GM18870 (cell line): ENCODE measurements around the gene OTOP3.
A peak's percentile ranks its signal among the peaks of the same experiment; 100 is the strongest.

ENCODE experiments used
- ATAC-seq: cut with Tn5 transposase; IDR thresholded peaks from one replicate; pipeline ENCODE4 v1.9.1; 2021; ENCODE audit warnings: moderate library complexity; ENCODE audit not compliant: unreplicated experiment

Gene OTOP3

GRCh38 chr17:74937064-74938051, 1.7 kb downstream of the OTOP3 start:
- no peak for ATAC-seq

GRCh38 chr17:74938194-74938950, 2.7 kb downstream of the OTOP3 start:
- no peak for ATAC-seq

GRCh38 chr17:74939534-74939933, 3.8 kb downstream of the OTOP3 start:
- no peak for ATAC-seq

- ATAC-seq, result no peak
Measured at GRCh38 chr17:74941128-74941725, 5.5 kb downstream of the OTOP3 start.

GRCh38 chr17:74943808-74944522, 8.3 kb downstream of the OTOP3 start:
- ATAC-seq, result no peak

- ATAC-seq, result peak; percentile 53
Measured at GRCh38 chr17:74945543-74945942, 9.8 kb downstream of the OTOP3 start.

- no peak for ATAC-seq
Measured at GRCh38 chr17:74946641-74947040, 10.9 kb downstream of the OTOP3 start.

- no peak for ATAC-seq
Measured at GRCh38 chr17:74947041-74947754, 11.5 kb downstream of the OTOP3 start.

- no peak for ATAC-seq
Measured at GRCh38 chr17:74949455-74950115, 13.9 kb downstream of the OTOP3 start.

GRCh38 chr17:74950207-74950606, 14.5 kb downstream of the OTOP3 start:
- ATAC-seq, result no peak

- ATAC-seq, result no peak
Measured at GRCh38 chr17:74951065-74951464, 15.4 kb downstream of the OTOP3 start.

- no peak for ATAC-seq
Measured at GRCh38 chr17:74951680-74952421, 16.2 kb downstream of the OTOP3 start.

GRCh38 chr17:74952431-74953133, 16.9 kb downstream of the OTOP3 start:
- ATAC-seq, result no peak

GRCh38 chr17:74953134-74953687, 17.5 kb downstream of the OTOP3 start:
- ATAC-seq, result no peak

GRCh38 chr17:74954115-74954514, 18.4 kb downstream of the OTOP3 start:
- no peak for ATAC-seq

- ATAC-seq, result no peak
Measured at GRCh38 chr17:74954665-74955421, 19.1 kb downstream of the OTOP3 start.

GRCh38 chr17:74956093-74956492, 20.4 kb downstream of the OTOP3 start:
- ATAC-seq, result no peak
